ENCODE measurements around the gene HEXD. TPM values are rescaled to one million over a fixed set of nuclear protein-coding genes. Genes with fewer than 3 reads are reported as not detected.
"Not testable (repeated sequence)": the region's sequence is repeated elsewhere in the genome, so short reads cannot be mapped to it uniquely, and the experiment has no call there.

HEXD gene
- total RNA-seq, 1 donor from 2014 or later = 26.4 TPM

- no peak for DNase-seq
Measured at GRCh38 chr17:82396601-82397435, 21.3 kb upstream of the HEXD start.

GRCh38 chr17:82397449-82398335 is 20.5 kb upstream of the HEXD start:
- DNase-seq = no peak

GRCh38 chr17:82399041-82399441 is 19.1 kb upstream of the HEXD start:
- peak; percentile 96 for DNase-seq

- peak; percentile 94 for DNase-seq
Measured at GRCh38 chr17:82399601-82400101, 18.5 kb upstream of the HEXD start.

- DNase-seq = peak; percentile 86
Measured at GRCh38 chr17:82400206-82400605, 17.9 kb upstream of the HEXD start.

- no peak for DNase-seq
Measured at GRCh38 chr17:82400830-82401229, 17.3 kb upstream of the HEXD start.

- DNase-seq = no peak
Measured at GRCh38 chr17:82402865-82403264, 15.3 kb upstream of the HEXD start.

GRCh38 chr17:82403662-82404660 is 14.2 kb upstream of the HEXD start:
- DNase-seq = no peak

- no peak for DNase-seq
Measured at GRCh38 chr17:82405051-82405450, 13.1 kb upstream of the HEXD start.

GRCh38 chr17:82406131-82406671 is 11.9 kb upstream of the HEXD start:
- DNase-seq = no peak

GRCh38 chr17:82407255-82407654 is 10.9 kb upstream of the HEXD start:
- DNase-seq = peak; percentile 58

GRCh38 chr17:82408288-82408937 is 9.7 kb upstream of the HEXD start:
- peak; percentile 70 for DNase-seq

GRCh38 chr17:82408938-82409318 is 9.2 kb upstream of the HEXD start:
- peak; percentile 42 for DNase-seq

- DNase-seq = no peak
Measured at GRCh38 chr17:82410014-82410716, 8.0 kb upstream of the HEXD start.

- no peak for DNase-seq
Measured at GRCh38 chr17:82411396-82412053, 6.6 kb upstream of the HEXD start.

- DNase-seq = not testable (repeated sequence)
Measured at GRCh38 chr17:82412081-82412480, 6.1 kb upstream of the HEXD start.

GRCh38 chr17:82412535-82413520 is 5.3 kb upstream of the HEXD start:
- no peak for DNase-seq

GRCh38 chr17:82414548-82415281 is 3.4 kb upstream of the HEXD start:
- DNase-seq = peak; percentile 88

All from tongue (tissue), 2 donors.